HepG2 (cell line): ENCODE data around the gene BID. TPM values are rescaled to one million over a fixed set of nuclear protein-coding genes. Genes with fewer than 3 reads are reported as not detected.

ENCODE experiments used
- ATAC-seq: fragments of 200-7000 bp; cut with Tn5 transposase; 3 replicates; pipeline ENCODE4 v1.9.1; 2020; ENCODE audit warnings: mild to moderate bottlenecking, moderate library complexity
- BruUV-seq: library from RNA; stranded (reverse); fragments of 400-500 nt; replicated peaks from 2 replicates; lab custom pipeline; 2021; lab: Mats Ljungman, UMichigan
- CTCF ChIA-PET: fragments of 300-600 bp; formaldehyde crosslinking; extraction: SDS; loops from one replicate; lab custom pipeline; 2021; ENCODE audit warnings: low total read pairs, inconsistent platforms, low intra/inter-chr PET ratio; lab: Yijun Ruan, JAX
- POLR2A ChIA-PET: fragments of 350-600 bp; sonication (Branson Sonifier 250); formaldehyde crosslinking; loops from one replicate; lab custom pipeline; 2020; ENCODE audit warnings: antibody characterized with exemption, inconsistent platforms; lab: Yijun Ruan, JAX
- DNase-seq: peaks from one replicate; pipeline ENCODE4 v3.0.0-alpha.2; 2015; ENCODE audit warnings: low spot score
- FAIRE-seq: peaks from 3 replicates; lab custom pipeline; 2011; peaks lifted over from hg19 to GRCh38; lab: Jason Lieb, UNC
- H2AFZ ChIP-seq: one replicate; pipeline ENCODE4 v1.6.1; 2011; ENCODE audit warnings: low read length, inconsistent platforms
- H3K27ac ChIP-seq: fragments of 300-600 bp; 3 replicates; pipeline ENCODE4 v1.8.0; 2011; ENCODE audit warnings: mixed run types, mild to moderate bottlenecking, mixed read lengths, low read length, inconsistent platforms; ENCODE audit not compliant: insufficient read depth; ENCODE audit errors: extremely low read length
- H3K27me3 ChIP-seq, 2 experiments: fragments of 200-600 bp in 1 of 2; 2 replicates in 1 of 2; 3 replicates in 1 of 2; pipeline versions ENCODE4 v1.6.0 to v1.8.0; 2011; ENCODE audit warnings: low read length in 2 of 2, mild to moderate bottlenecking in 2 of 2, moderate library complexity in 2 of 2, inconsistent platforms in 1 of 2; ENCODE audit not compliant: insufficient read depth in 2 of 2, control insufficient read depth in 1 of 2
- H3K36me3 ChIP-seq, 2 experiments: fragments of 200-600 bp in 1 of 2; replicated peaks in 1 of 2; 2 replicates in 1 of 2; 3 replicates in 1 of 2; pipeline versions ENCODE4 v1.5.1 to v1.8.0; 2011; ENCODE audit warnings: low read length in 2 of 2, inconsistent platforms in 1 of 2; ENCODE audit not compliant: insufficient read depth in 2 of 2, control insufficient read depth in 1 of 2
- H3K4me1 ChIP-seq: 2 replicates; pipeline ENCODE4 v1.5.1; 2012; ENCODE audit warnings: low read length, inconsistent platforms; ENCODE audit not compliant: insufficient read depth
- H3K4me2 ChIP-seq: 2 replicates; pipeline ENCODE4 v1.6.0; 2011; ENCODE audit warnings: low read depth, low read length, inconsistent platforms
- H3K4me3 ChIP-seq, 3 experiments: fragments of 200-600 bp in 1 of 3; sonication (generic), shearing (Covaris generic) in 1 of 3; replicated peaks in 1 of 3; 2 replicates each; pipeline ENCODE4 v1.5.1; 2011 to 2016; ENCODE audit warnings: low read length in 3 of 3, inconsistent platforms in 2 of 3, low read depth in 2 of 3, mild to moderate bottlenecking in 2 of 3, control low read depth in 1 of 3, mixed read lengths in 1 of 3; ENCODE audit not compliant: insufficient read depth in 1 of 3
- H3K79me2 ChIP-seq: one replicate; pipeline ENCODE4 v1.6.1; 2011; ENCODE audit warnings: low read length, inconsistent platforms; ENCODE audit not compliant: insufficient read depth
- H3K9ac ChIP-seq: 2 replicates; pipeline ENCODE4 v1.6.0; 2011; ENCODE audit warnings: mild to moderate bottlenecking, low read depth, low read length, inconsistent platforms; ENCODE audit not compliant: insufficient read depth
- H3K9me3 ChIP-seq: 2 replicates; pipeline ENCODE4 v1.5.1; 2012; ENCODE audit warnings: mild to moderate bottlenecking, low read length
- H4K20me1 ChIP-seq: 2 replicates; pipeline ENCODE4 v1.6.0; 2011; ENCODE audit warnings: inconsistent platforms, mild to moderate bottlenecking, low read length, moderate library complexity; ENCODE audit not compliant: insufficient read depth
- AGO1 ChIP-seq: fragments of 200-400 bp; formaldehyde crosslinking; IDR thresholded peaks from 2 replicates; pipeline ENCODE4 v1.6.1; 2017; ENCODE audit warnings: mild to moderate bottlenecking, low read depth, low read length, moderate library complexity; ENCODE audit not compliant: poor library complexity, severe bottlenecking
- ATAD3A ChIP-seq: sonication (generic); formaldehyde crosslinking; IDR thresholded peaks from 2 replicates; pipeline ENCODE4 v1.4.0; 2020; ENCODE audit warnings: missing genetic modification reagents
- HMGA1 ChIP-seq: sonication (generic); formaldehyde crosslinking; conservative IDR thresholded peaks from 2 replicates; pipeline ENCODE4 v1.4.0; 2020; ENCODE audit warnings: missing genetic modification reagents
- IKZF5 ChIP-seq: IDR thresholded peaks from 2 replicates; pipeline ENCODE4 v1.6.1; 2018; ENCODE audit warnings: missing genetic modification reagents, mild to moderate bottlenecking, missing compliant biosample characterization
- MIER3 ChIP-seq: IDR thresholded peaks from 2 replicates; pipeline ENCODE4 v1.6.1; 2016; ENCODE audit warnings: missing compliant biosample characterization, borderline replicate concordance
- NCOA1 ChIP-seq: sonication (generic); formaldehyde crosslinking; IDR thresholded peaks from 2 replicates; pipeline ENCODE4 v1.9.0; 2021; ENCODE audit warnings: missing genetic modification reagents
- RERE ChIP-seq: IDR thresholded peaks from 2 replicates; pipeline ENCODE4 v1.6.1; 2016; ENCODE audit warnings: low read depth, missing genetic modification reagents, missing compliant biosample characterization
- SNAPC2 ChIP-seq: sonication (generic); formaldehyde crosslinking; IDR thresholded peaks from 2 replicates; pipeline ENCODE4 v1.8.1; 2022; ENCODE audit warnings: mild to moderate bottlenecking, missing genetic modification reagents
- TFDP1 ChIP-seq: IDR thresholded peaks from 2 replicates; pipeline ENCODE4 v1.6.1; 2016; ENCODE audit warnings: missing compliant biosample characterization, missing genetic modification reagents, borderline replicate concordance
- ZNF576 ChIP-seq: sonication (generic); formaldehyde crosslinking; IDR thresholded peaks from 2 replicates; pipeline ENCODE4 v1.4.0; 2020; ENCODE audit warnings: mild to moderate bottlenecking, missing genetic modification reagents
- ZNF7 ChIP-seq: IDR thresholded peaks from 2 replicates; pipeline ENCODE4 v1.6.1; 2016; ENCODE audit warnings: missing biosample characterization, missing genetic modification reagents
- ZNF720 ChIP-seq: sonication (generic); formaldehyde crosslinking; IDR thresholded peaks from 2 replicates; pipeline ENCODE4 v1.4.0; 2020; ENCODE audit warnings: missing genetic modification reagents
- ZNF746 ChIP-seq: sonication (generic); formaldehyde crosslinking; IDR thresholded peaks from 2 replicates; pipeline ENCODE4 v1.8.0; 2022; ENCODE audit warnings: mild to moderate bottlenecking, missing genetic modification reagents
- ZNF776 ChIP-seq: sonication (generic); formaldehyde crosslinking; IDR thresholded peaks from 2 replicates; pipeline ENCODE4 v1.4.0; 2020; ENCODE audit warnings: mild to moderate bottlenecking, missing genetic modification reagents
- ZNF850 ChIP-seq: sonication (generic); formaldehyde crosslinking; conservative IDR thresholded peaks from 2 replicates; pipeline ENCODE4 v1.9.0; 2021; ENCODE audit warnings: mild to moderate bottlenecking, missing genetic modification reagents
- WGBS: methylation state at CpG from one replicate; pipeline ENCODE4 v1.1.6; 2017; ENCODE audit warnings: low lambda C conversion rate; 5-methylcytosine and 5-hydroxymethylcytosine counted together
- in situ Hi-C: cut with HindIII; loops from 2 replicates; pipeline ENCODE4 v1.10.0; 2017; ENCODE audit warnings: low pct_unique_long_range_greater_than_20kb; ENCODE audit not compliant: extremely low pct_ligation_motif_present
- intact Hi-C: fragments of 100-400 bp; cut with micrococcal nuclease; formaldehyde crosslinking; loops from one replicate; pipeline ENCODE4 v1.10.0; 2022; ENCODE audit not compliant: unreplicated experiment
- polyA plus RNA-seq, 8 experiments: library from polyadenylated mRNA; depleted of rRNA in 3 of 8; stranded (reverse) in 7 of 8; unstranded in 1 of 8; fragments of >200 nt; fragmentation: Illumina TruSeq in 4 of 8; extraction: Trizol in 4 of 8; gene quantifications; 2 replicates each; pipeline versions ENCODE4 v1.2.1 to v1.2.3, GENCODE V29; 2011 to 2016; ENCODE audit warnings: low read depth in 4 of 8, missing spikeins in 1 of 8, mixed read lengths in 1 of 8; ENCODE audit not compliant: insufficient read depth in 1 of 8
- total RNA-seq, 5 experiments: library from RNA; depleted of rRNA; stranded (reverse); fragments of >200 nt; fragmentation: Illumina TruSeq; extraction: Trizol; gene quantifications; 2 replicates each; pipeline ENCODE4 v1.2.3, GENCODE V29; 2016; ENCODE audit warnings: low read depth in 1 of 5

BID gene
- total and polyA plus RNA-seq, 2 of the 13 experiments (the other 11 are each of a cell fraction or from before 2014, with no cell fraction given), result 35.3 to 51.7 TPM

GRCh38 chr22:17716529-17716928, 57.7 kb downstream of the BID start:
- WGBS, result 96% methylated on average over 3 of the region's 3 CpGs
- FAIRE-seq (no peak), ATAC-seq (no peak), DNase-seq (no peak)
- in situ Hi-C loops (no loop called here), intact Hi-C loops (no loop called here)
- Histone ChIP-seq H3K79me2 (no peaks in the 10 kb centered on the region), H3K36me3 (no peaks in the 10 kb centered on the region), H3K27me3 (no peaks in the 10 kb centered on the region), H3K4me3 (no peak overlapping the region), H3K9ac (no peak overlapping the region), H3K9me3 (no peaks in the 10 kb centered on the region), H2AFZ (no peak overlapping the region), H3K4me2 (no peak overlapping the region), H3K27ac (no peak overlapping the region), H3K4me1 (no peaks in the 10 kb centered on the region), H4K20me1 (no peaks in the 10 kb centered on the region)
- TF ChIP-seq MIER3 (CRISPR knock-in tag), result no peak
- no peak for TF ChIP-seq SNAPC2
- no peak for TF ChIP-seq ZNF720
- no peak for TF ChIP-seq RERE (CRISPR knock-in tag)
- no peak for TF ChIP-seq IKZF5 (CRISPR knock-in tag)
- TF ChIP-seq ZNF576 (CRISPR knock-in tag), result no peak
- no peak for TF ChIP-seq ATAD3A (CRISPR knock-in tag)
- no peak for TF ChIP-seq ZNF746 (CRISPR knock-in tag)
- no peak for TF ChIP-seq AGO1
- no peak for TF ChIP-seq NCOA1 (CRISPR knock-in tag)
- TF ChIP-seq ZNF776 (CRISPR knock-in tag), result no peak
- no peak for TF ChIP-seq HMGA1 (CRISPR knock-in tag)
- no peak for TF ChIP-seq ZNF850 (CRISPR knock-in tag)
- TF ChIP-seq TFDP1 (CRISPR knock-in tag), result no peak
- TF ChIP-seq ZNF7, result no peak
- CTCF ChIA-PET, result no interaction called here
- no TSS peak for BruUV-seq
- POLR2A ChIA-PET, result no interaction called here
